GM19035 (cell line): Measurements from ENCODE around the gene BAIAP2.
"Not testable (repeated sequence)": the region's sequence is repeated elsewhere in the genome, so short reads cannot be mapped to it uniquely, and the experiment has no call there.

Experiments
- ATAC-seq: cut with Tn5 transposase; IDR thresholded peaks from one replicate; pipeline ENCODE4 v1.9.1; 2021; ENCODE audit not compliant: unreplicated experiment

BAIAP2 gene

DNA sequence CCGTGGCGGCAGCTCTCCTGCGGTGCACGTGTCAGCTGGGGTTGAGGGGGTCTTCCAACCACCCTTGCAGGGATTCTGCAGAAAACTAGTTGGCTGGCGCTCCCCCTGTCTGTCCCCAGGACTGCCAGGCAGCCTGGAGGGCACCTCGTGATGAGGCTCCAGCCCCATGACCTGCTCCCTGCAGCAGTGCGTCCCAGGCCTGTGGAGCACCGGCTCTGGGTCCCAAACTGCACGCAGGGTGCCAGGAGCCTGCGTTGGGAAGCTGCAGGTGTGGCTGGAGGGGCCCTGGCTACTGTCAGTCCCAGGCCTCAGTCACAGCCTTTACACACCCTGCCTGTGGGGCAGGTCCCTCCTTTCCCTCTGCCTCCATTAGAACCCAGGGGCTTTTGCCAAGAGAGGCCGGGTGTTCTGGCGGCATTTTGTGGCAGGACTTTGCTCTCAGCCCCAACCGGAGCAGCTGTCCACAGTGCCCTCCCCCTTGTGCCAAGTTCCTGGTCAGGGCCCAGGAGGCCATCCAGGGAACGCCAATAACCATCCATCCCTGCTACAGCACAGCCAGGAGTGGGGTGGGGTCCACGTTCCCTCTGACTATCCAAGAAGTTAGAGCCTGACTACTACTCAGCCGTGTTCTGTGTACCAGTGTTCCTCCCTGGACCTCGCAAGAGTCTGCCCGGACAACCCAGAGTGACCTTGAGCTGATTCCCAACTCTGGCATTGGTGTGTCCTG lies 34.2 kb upstream of the BAIAP2 start:
- no peak for ATAC-seq

DNA sequence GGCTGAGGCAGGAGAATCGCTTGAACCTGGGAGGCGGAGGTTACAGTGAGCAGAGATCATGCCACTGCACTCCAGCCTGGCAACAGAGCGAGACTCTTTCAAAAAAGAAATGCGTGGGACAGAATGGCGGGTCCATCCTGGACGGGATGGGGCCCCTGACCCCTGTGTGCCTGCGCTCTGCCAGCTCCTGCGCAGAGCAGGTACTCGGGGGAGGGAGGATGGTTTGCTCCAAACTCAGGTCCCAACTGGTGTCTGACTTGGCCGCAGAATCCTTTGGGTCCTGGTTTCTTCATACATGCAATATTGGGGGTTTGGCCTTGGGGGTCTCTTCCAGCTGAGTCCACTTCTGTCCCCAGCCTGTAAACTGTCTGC lies 33.0 kb upstream of the BAIAP2 start:
- ATAC-seq, result no peak

DNA sequence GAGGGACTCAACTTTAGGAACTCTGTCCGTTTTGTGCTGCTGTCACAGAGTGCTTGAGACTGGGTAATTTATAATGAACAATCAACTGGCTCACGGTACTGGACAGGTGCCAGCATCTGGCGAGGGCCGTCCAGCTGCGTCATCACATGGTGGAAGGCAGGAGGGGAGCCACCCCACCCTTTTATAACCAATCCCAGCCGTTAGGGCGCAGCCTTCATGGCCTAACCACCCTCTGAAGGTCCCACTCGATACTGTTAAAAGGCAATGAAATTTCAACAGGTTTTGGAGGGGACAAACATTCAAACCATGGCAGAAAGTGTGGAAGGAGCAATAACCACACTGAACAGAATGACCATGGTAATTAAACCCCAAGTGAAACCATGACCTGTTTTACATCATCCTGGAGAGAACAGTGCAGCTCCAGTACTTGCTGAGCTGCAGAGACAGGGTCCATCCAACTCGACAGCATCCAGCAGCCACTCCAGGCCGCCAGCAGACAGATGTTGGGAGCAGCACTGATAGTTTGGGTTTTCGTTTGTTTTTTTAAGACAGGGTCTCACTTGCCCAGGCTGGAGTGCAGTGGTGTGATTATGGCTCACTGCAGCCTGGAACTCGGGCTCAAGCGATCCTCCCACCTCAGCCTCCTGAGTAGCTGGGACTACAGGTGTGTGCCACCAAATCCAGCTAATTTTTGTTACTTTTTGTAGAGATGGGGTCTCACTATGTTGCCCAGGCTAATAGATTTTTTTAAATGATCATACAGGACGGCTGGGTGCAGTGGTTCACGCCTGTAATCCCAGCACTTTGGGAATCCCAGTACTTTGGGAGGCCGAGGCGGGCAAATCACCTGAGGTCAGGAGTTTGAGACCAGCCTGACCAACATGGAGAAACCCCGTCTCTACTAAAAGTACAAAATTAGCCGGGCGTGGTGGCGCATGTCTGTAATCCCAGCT lies 32.3 kb upstream of the BAIAP2 start:
- no peak for ATAC-seq

- ATAC-seq, result no peak
Measured at GRCh38 chr17:81003711-81004475, 31.1 kb upstream of the BAIAP2 start.

DNA sequence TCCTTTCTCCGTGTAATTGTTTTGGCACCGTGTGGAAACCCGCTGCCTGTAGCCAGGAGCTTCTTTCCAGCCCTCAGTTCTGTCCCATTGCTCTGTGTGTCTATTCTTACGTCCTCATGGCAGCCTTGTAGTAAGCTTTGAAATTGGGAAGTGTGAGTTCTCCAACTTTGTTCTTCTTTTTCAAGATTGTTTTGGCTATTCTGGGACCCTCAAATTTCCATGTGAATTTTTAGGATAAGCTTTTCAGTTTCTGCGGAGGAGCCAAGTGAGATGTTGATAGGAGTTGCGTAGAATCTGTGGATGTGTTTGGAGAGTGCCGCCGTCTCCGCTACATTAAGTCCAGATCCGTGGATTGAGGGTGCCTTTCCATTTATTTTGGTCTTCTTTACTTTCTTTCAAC lies 28.1 kb upstream of the BAIAP2 start:
- ATAC-seq, result no peak

- no peak for ATAC-seq
Measured at GRCh38 chr17:81008140-81008539, 26.8 kb upstream of the BAIAP2 start.

- no peak for ATAC-seq
Measured at GRCh38 chr17:81009136-81009535, 25.8 kb upstream of the BAIAP2 start.

DNA sequence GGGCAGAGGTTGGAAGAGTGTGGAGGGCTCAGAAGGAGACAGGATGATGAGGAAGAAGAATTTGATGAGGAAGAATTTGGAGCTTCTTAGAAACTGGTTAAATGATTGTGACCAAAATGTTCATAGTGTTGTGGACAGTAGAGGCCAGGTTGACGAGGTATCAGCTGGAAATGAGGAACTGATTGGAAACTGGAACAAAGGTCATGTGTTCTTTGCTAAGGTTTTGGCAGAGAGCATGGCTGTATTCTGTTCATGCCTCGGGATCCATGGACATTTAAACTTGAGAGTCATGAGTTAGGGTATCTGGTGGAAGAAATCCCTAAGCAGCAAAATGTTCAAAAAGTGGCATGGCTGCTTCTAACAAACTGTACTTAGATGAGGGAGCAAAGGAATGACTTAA lies 24.0 kb upstream of the BAIAP2 start:
- no peak for ATAC-seq

DNA sequence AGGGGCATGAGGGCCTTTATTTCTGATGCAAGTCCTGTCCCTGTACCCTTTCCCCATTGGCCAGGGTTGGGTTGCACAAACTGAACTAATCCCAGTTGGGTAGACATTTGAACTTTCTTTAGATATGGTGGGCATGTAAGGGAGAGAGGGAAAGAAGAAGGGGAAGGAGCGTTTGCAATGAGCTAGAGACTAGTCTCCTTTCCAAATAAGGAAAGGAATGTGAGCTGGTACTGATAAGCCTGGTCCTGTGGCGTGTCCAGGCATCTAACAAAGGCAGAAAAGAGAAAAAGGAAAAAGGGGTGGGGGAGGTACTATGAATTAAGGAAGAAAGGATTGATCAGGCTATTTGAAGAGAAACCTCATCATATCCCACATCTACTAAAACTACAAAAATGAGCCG lies 23.0 kb upstream of the BAIAP2 start:
- ATAC-seq, result no peak

- no peak for ATAC-seq
Measured at GRCh38 chr17:81012574-81013447, 22.1 kb upstream of the BAIAP2 start.

- ATAC-seq, result no peak
Measured at GRCh38 chr17:81013642-81014041, 21.3 kb upstream of the BAIAP2 start.

- ATAC-seq, result no peak
Measured at GRCh38 chr17:81015136-81015535, 19.8 kb upstream of the BAIAP2 start.

- ATAC-seq, result no peak
Measured at GRCh38 chr17:81016575-81016974, 18.4 kb upstream of the BAIAP2 start.

DNA sequence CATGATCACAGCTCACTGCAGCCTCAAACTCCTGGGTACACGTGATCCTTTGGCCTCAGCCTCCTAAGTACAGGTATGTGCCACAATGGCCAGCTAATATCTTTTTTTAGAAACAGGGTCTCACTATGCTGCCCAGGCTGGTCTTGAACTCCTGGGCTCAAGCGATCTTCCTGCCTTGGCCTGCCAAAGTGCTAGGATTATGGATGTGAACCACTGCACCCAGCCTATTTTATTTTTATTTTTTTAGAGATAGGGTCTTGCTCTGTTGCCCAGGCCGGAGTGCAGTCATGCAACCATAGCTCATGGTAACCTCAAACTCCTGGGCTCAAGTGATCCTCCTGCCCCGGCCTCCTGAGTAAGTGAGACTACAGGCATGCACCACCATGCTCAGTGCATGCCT lies 17.6 kb upstream of the BAIAP2 start:
- not testable (repeated sequence) for ATAC-seq

GRCh38 chr17:81018044-81018802 lies 16.7 kb upstream of the BAIAP2 start:
- no peak for ATAC-seq

DNA sequence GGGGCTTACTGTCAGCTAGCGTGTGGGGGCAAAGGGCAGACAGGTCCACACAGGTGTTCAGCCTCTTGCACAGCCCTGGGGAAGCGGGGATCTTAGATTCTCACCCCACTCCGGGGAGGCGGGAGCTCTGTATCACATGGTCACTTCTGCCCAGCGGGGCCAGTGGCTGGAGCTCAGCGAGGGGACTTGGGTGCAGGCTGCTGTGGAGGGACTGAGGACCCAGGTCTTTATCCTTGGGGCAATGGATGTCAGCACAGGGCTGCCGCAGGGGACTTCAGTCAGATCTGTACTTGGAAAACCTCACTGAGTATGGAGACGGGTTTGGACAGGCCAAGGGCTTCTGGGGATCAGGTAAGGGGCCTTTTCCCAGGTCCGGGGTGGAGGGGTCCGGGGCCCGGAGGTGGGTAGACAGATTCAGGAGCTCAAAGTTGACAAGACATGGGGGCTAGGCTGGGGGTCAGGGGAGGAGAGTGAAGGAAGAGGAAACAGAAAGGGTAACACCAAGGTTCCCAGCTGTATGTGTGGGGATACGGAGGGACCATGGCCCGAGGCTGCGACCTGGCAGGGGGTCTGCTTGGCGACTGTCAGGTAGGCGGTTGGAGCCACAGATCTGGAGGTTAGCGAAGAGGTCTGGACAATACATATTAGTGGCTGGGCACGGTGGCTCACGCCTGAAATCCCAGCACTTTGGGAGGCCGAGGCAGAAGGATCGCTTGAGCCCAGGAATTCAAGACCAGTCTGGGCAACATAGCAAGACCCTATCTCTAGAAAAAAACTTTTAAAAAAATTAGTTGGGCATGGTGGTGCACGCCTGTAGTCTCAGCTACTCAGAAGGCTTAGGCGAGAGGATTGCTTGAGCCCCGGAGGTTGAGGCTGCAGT lies 15.1 kb upstream of the BAIAP2 start:
- ATAC-seq, result no peak

- no peak for ATAC-seq
Measured at GRCh38 chr17:81020443-81020766, 14.5 kb upstream of the BAIAP2 start.

DNA sequence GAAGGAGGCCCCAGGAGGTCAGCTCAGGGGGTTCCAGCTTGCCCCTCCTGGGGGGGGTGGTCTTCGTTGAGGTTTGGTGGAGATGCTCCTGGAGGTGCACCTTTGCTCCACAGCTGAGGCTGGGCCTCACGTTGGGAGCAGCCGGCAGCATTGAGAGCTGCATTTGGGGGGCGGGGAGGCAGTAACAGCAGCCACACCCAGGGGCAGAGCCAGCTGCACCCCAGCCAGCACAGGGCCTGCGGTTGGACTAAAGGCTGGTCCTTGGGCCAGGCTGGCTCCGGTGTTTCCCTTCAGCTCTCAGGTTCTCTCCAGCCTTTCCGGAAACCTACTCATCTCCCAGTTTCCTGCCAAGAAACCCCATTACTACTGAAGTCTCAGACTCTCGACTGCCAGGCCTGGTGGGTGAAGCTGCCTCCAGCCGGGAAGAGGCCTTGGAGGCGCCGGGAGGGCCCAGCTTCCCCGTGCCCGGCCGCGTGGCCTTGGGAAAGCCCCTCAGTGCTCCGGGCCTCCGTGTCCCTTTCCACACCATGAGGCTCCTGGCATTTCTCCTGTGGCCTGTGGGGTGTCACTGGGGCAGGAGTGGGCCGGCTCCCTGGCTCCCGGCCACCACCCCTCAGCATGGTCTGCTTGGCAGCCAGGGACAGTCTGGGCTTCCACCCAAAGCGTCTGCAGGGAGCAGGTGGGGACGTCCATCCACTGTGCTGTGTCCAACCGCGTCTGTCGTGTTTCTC lies 14.0 kb upstream of the BAIAP2 start:
- ATAC-seq, result no peak
